ENCODE measurements around the gene NOC2L. TPM values are rescaled to one million over a fixed set of nuclear protein-coding genes. Genes with fewer than 3 reads are reported as not detected.
A peak's percentile ranks its signal among the peaks of the same experiment; 100 is the strongest.

The NOC2L gene
- total and polyA plus RNA-seq, 9 of the 15 experiments (the other 6 are each of a cell fraction or from before 2014, with no cell fraction given), result 4.0 to 410 (median 200) TPM

GRCh38 chr1:905071-905749, 53.8 kb downstream of the NOC2L start (continued):
- TF ChIP-seq ATF6 (CRISPR knock-in tag; IDR thresholded peaks at IDR 0.05) (no peak), RAD51 (IDR thresholded peaks at IDR 0.05; ENCODE audit: borderline replicate concordance, low read depth) (no peak), XRCC3 (IDR thresholded peaks at IDR 0.05) (no peak), PRPF4 (IDR thresholded peaks at IDR 0.05; ENCODE audit: insufficient read depth, low read depth, low read length, poor library complexity, severe bottlenecking) (no peak), ZNF232 (CRISPR knock-in tag; IDR thresholded peaks at IDR 0.05) (no peak), ZNF561 (CRISPR knock-in tag; conservative IDR thresholded peaks at IDR 0.05) (no peak), FOXK1 (CRISPR knock-in tag; IDR thresholded peaks at IDR 0.05; ENCODE audit: borderline replicate concordance) (no peak), KLF6 (CRISPR knock-in tag; IDR thresholded peaks at IDR 0.05; ENCODE audit: borderline replicate concordance) (no peak), ZEB2 (IDR thresholded peaks at IDR 0.05) (no peak), MEF2A (IDR thresholded peaks at IDR 0.05; ENCODE audit: control insufficient read depth, low read depth, low read length) (no peak), POLR2AphosphoS2 (IDR thresholded peaks at IDR 0.05; ENCODE audit: low read length) (no peak), FOXA3 (CRISPR knock-in tag; conservative IDR thresholded peaks at IDR 0.05 in 1 of 2, IDR thresholded peaks at IDR 0.05 in 1 of 2) (peak in 1 of 2 experiments; percentile 70; a peak in 2 of 4 replicates), EZH2 (IDR thresholded peaks at IDR 0.05; ENCODE audit: borderline replicate concordance, low read depth, low read length) (no peak), HNRNPH1 (optimal IDR thresholded peaks at IDR 0.05; ENCODE audit: low read depth, low read length) (no peak), ZNF699 (CRISPR knock-in tag; IDR thresholded peaks at IDR 0.05; ENCODE audit: insufficient replicate concordance) (no peak), TEAD1 (CRISPR knock-in tag; IDR thresholded peaks at IDR 0.05) (0 out of 4 replicates have a peak, but pooled peaks of 1 of the 2 experiments have one; percentile 23), TEAD4 (IDR thresholded peaks at IDR 0.05; ENCODE audit: low read length) (no peak), TEAD4 (CRISPR knock-in tag; IDR thresholded peaks at IDR 0.05; ENCODE audit: borderline replicate concordance) (peak; percentile 77; the same call in 1 of the 2 replicates), MLX (CRISPR knock-in tag; conservative IDR thresholded peaks at IDR 0.05) (no peak), AFF1 (IDR thresholded peaks at IDR 0.05; ENCODE audit: low read depth in 1 of 2, partially characterized antibody in 2 of 2) (no peak), SRSF7 (optimal IDR thresholded peaks at IDR 0.05; ENCODE audit: low read depth, low read length) (no peak), ZNF24 (IDR thresholded peaks at IDR 0.05) (no peak)
